HCT116 (cell line): ENCODE measurements around the gene CACNA1G. TPM values are rescaled to one million over a fixed set of nuclear protein-coding genes. Genes with fewer than 3 reads are reported as not detected.

Source experiments
- ATAC-seq: fragments of 200-7000 bp; cut with Tn5 transposase; 2 replicates; pipeline ENCODE4 v1.9.1; 2020; ENCODE audit warnings: mild to moderate bottlenecking, moderate library complexity
- BruUV-seq: library from RNA; stranded (reverse); fragments of 400-500 nt; replicated peaks from 2 replicates; lab custom pipeline; 2021; lab: Mats Ljungman, UMichigan
- CTCF ChIA-PET: fragments of 300-600 bp; sonication (Branson Sonifier 250); formaldehyde crosslinking; loops from one replicate; lab custom pipeline; 2021; ENCODE audit warnings: antibody characterized with exemption; lab: Charles Lee
- POLR2A ChIA-PET: fragments of 300-600, 350-600 bp; sonication (Branson Sonifier 250); formaldehyde crosslinking; loops from one replicate; lab custom pipeline; 2021; ENCODE audit warnings: antibody characterized with exemption; lab: Charles Lee
- RAD21 ChIA-PET, 2 experiments: fragments of 300-600 bp; sonication (Branson Sonifier 250); formaldehyde crosslinking; loops; one replicate each; lab custom pipeline; 2023; ENCODE audit warnings: low total read pairs in 2 of 2; ENCODE audit not compliant: uncharacterized antibody in 2 of 2, unreplicated experiment in 2 of 2, low non-redundant PET in 1 of 2; lab: Charles Lee
- DNase-seq: peaks from one replicate; pipeline ENCODE4 v3.0.0-alpha.2; 2010; ENCODE audit warnings: low read depth, low spot score
- H2AFZ ChIP-seq: fragments of 200-600 bp; shearing (Covaris generic), sonication (generic); 2 replicates; pipeline ENCODE4 v1.6.1; 2017; ENCODE audit warnings: low read depth, mixed run types, mixed read lengths, antibody characterized with exemption, low read length; ENCODE audit not compliant: poor library complexity, severe bottlenecking
- H3K27ac ChIP-seq: 2 replicates; pipeline ENCODE4 v1.5.1; 2012; ENCODE audit warnings: low read depth, low read length
- H3K27me3 ChIP-seq: fragments of 200-600 bp; sonication (generic); 2 replicates; pipeline ENCODE4 v1.6.1; 2016; ENCODE audit warnings: mixed run types, low read length, mixed read lengths; ENCODE audit not compliant: insufficient read depth
- H3K36me3 ChIP-seq, 2 experiments: fragments of 200-500 bp in 1 of 2; fragments of 200-600 bp in 1 of 2; sonication (Bioruptor generic) in 1 of 2; sonication (generic) in 1 of 2; 2 replicates each; pipeline versions ENCODE4 v1.5.1 to v1.6.1; 2014 to 2016; ENCODE audit warnings: low read length in 2 of 2, inconsistent platforms in 1 of 2, mixed read lengths in 1 of 2, mixed run types in 1 of 2; ENCODE audit not compliant: insufficient read depth in 2 of 2, control insufficient read depth in 1 of 2
- H3K4me1 ChIP-seq, 2 experiments: fragments of 200-600 bp in 1 of 2; sonication (generic) in 1 of 2; 2 replicates each; pipeline versions ENCODE4 v1.5.1 to v1.6.1; 2012 to 2017; ENCODE audit warnings: low read length in 2 of 2, inconsistent platforms in 1 of 2, mild to moderate bottlenecking in 1 of 2, mixed read lengths in 1 of 2, mixed run types in 1 of 2, moderate library complexity in 1 of 2; ENCODE audit not compliant: insufficient read depth in 2 of 2, control insufficient read depth in 1 of 2
- H3K4me2 ChIP-seq: fragments of 200-600 bp; sonication (generic); 2 replicates; pipeline ENCODE4 v1.6.1; 2017; ENCODE audit warnings: mixed run types, low read length, mixed read lengths
- H3K4me3 ChIP-seq, 2 experiments: fragments of 200-600 bp in 1 of 2; sonication (generic) in 1 of 2; replicated peaks in 1 of 2; 2 replicates each; pipeline ENCODE4 v1.5.1; 2011 to 2016; ENCODE audit warnings: low read length in 2 of 2, control low read depth in 1 of 2, low read depth in 1 of 2, mild to moderate bottlenecking in 1 of 2, mixed read lengths in 1 of 2, mixed run types in 1 of 2
- H3K79me2 ChIP-seq: fragments of 200-600 bp; sonication (generic); 2 replicates; pipeline ENCODE4 v1.6.1; 2017; ENCODE audit warnings: mild to moderate bottlenecking, mixed run types, low read length, moderate library complexity, mixed read lengths; ENCODE audit not compliant: insufficient read depth
- H3K9ac ChIP-seq: fragments of 200-600 bp; sonication (generic); 2 replicates; pipeline ENCODE4 v1.6.1; 2016; ENCODE audit warnings: low read length, mixed read lengths
- H3K9me2 ChIP-seq: fragments of 200-600 bp; sonication (generic), shearing (Covaris generic); 2 replicates; pipeline ENCODE4 v1.6.1; 2017; ENCODE audit warnings: mixed run types, mild to moderate bottlenecking, moderate library complexity; ENCODE audit not compliant: insufficient read depth
- H3K9me3 ChIP-seq, 2 experiments: fragments of 200-500 bp in 1 of 2; fragments of 200-600 bp in 1 of 2; sonication (Bioruptor generic) in 1 of 2; sonication (generic) in 1 of 2; 2 replicates each; pipeline ENCODE4 v1.6.1; 2014 to 2017; ENCODE audit warnings: low read length in 2 of 2, mixed read lengths in 2 of 2, inconsistent platforms in 1 of 2, low read depth in 1 of 2, mild to moderate bottlenecking in 1 of 2, mixed run types in 1 of 2, moderate library complexity in 1 of 2; ENCODE audit not compliant: control insufficient read depth in 1 of 2, insufficient read depth in 1 of 2
- H4K20me1 ChIP-seq: fragments of 200-600 bp; sonication (generic), shearing (Covaris generic); 2 replicates; pipeline ENCODE4 v1.6.1; 2017; ENCODE audit warnings: mixed run types, mild to moderate bottlenecking, moderate library complexity; ENCODE audit not compliant: insufficient read depth
- ATF3 ChIP-seq: IDR thresholded peaks from 2 replicates; pipeline ENCODE4 v1.6.1; 2012
- CBX3 ChIP-seq: IDR thresholded peaks from 2 replicates; pipeline ENCODE4 v1.6.1; 2012; ENCODE audit warnings: low read depth
- CEBPB ChIP-seq: IDR thresholded peaks from 2 replicates; pipeline ENCODE4 v1.6.1; 2012; ENCODE audit warnings: low read depth
- ELF1 ChIP-seq: IDR thresholded peaks from 2 replicates; pipeline ENCODE4 v1.6.1; 2012; ENCODE audit warnings: low read depth, borderline replicate concordance
- EZH2 ChIP-seq: fragments of 200-600 bp; sonication (generic); IDR thresholded peaks from 2 replicates; pipeline ENCODE4 v1.6.1; 2017; ENCODE audit warnings: antibody characterized with exemption, mixed run types
- FOSL1 ChIP-seq: IDR thresholded peaks from 2 replicates; pipeline ENCODE4 v1.6.1; 2012; ENCODE audit warnings: low read depth
- JUND ChIP-seq: IDR thresholded peaks from 2 replicates; pipeline ENCODE4 v1.6.1; 2012
- RAD21 ChIP-seq: IDR thresholded peaks from 2 replicates; pipeline ENCODE4 v1.6.1; 2012; ENCODE audit warnings: low read depth, mild to moderate bottlenecking
- SIN3A ChIP-seq: IDR thresholded peaks from 2 replicates; pipeline ENCODE4 v1.6.1; 2012; ENCODE audit warnings: low read depth
- YY1 ChIP-seq: IDR thresholded peaks from 2 replicates; pipeline ENCODE4 v1.6.1; 2011; ENCODE audit warnings: low read length, low read depth, moderate library complexity, mild to moderate bottlenecking; ENCODE audit not compliant: insufficient replicate concordance; ENCODE audit errors: extremely low read depth
- ZBTB33 ChIP-seq: IDR thresholded peaks from 2 replicates; pipeline ENCODE4 v1.6.1; 2011; ENCODE audit warnings: mild to moderate bottlenecking, low read length, moderate library complexity; ENCODE audit not compliant: insufficient replicate concordance; ENCODE audit errors: extremely low read depth
- ZFX ChIP-seq: fragments of 450-650 bp; IDR thresholded peaks from 2 replicates; pipeline ENCODE4 v1.6.1; 2017
- ZNF274 ChIP-seq: fragments of 200-500 bp; sonication (Bioruptor generic); IDR thresholded peaks from 2 replicates; pipeline ENCODE4 v1.6.1; 2014; ENCODE audit warnings: mild to moderate bottlenecking, low read depth, low read length, inconsistent platforms
- intact Hi-C: fragments of 100-400 bp; cut with micrococcal nuclease; formaldehyde crosslinking; loops from 2 replicates; pipeline ENCODE4 v1.10.0; 2022
- total RNA-seq: library from RNA; stranded (reverse); gene quantifications from one replicate; pipeline ENCODE4 v1.2.1, GENCODE V29; 2021; ENCODE audit not compliant: unreplicated experiment
- TF ChIP-seq, protein P1 (sequence below): IDR thresholded peaks from 2 replicates; pipeline ENCODE4 v1.6.1; 2012; ENCODE audit warnings: low read depth
- TF ChIP-seq, protein P2 (sequence below): IDR thresholded peaks from 2 replicates; pipeline ENCODE4 v1.6.1; 2012

The CACNA1G gene
- total RNA-seq, 1 experiment from 2014 or later: 3.4 TPM

DNA sequence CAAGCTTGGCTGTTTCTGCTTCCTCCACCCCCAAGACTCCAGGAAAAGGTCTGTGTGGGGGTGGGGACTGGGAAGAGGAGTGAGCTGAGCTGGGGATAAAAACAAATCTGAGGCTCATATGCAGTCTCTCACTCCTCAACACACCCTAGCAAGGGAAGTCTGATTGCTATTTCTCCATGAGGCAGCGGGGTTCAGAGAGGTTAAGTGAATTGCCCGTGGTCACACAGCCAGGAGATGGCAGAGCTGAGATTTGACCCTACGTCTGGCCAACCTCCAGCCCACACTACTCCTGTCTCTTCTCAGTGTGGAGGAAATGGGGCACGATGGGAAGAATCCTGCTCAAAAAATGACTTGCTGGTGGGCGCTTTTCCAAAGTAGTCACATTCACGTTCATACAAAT, 69.4 kb downstream of the CACNA1G start:
- ChIA-PET POLR2A (interaction anchor here (0.6 to 4.4 kb wide), 5 partner anchors 9 to 153 kb away, joined by 3 to 25 read pairs (median 6); no protein-coding TSS in a partner anchor), CTCF (interaction anchor here (0.7 to 5.2 kb wide), 27 partner anchors 9 to 127 kb away, joined by 3 to 107 read pairs (median 4); no protein-coding TSS in a partner anchor), RAD21 (interaction anchor here (0.5 to 1.8 kb wide), 16 partner anchors 9 to 152 kb away, joined by 3 to 10 read pairs (median 5); partner anchors contain the start of genes RSAD1 (in 1 of the 2) and SPATA20 (in 1 of the 2))
- peaks cover 22 to 67% of the 10 kb centered on the region in 2 experiments for H3K4me1 ChIP-seq
- H2AFZ ChIP-seq: no peak overlapping the region
- H3K4me2 ChIP-seq: 0 out of 2 replicates have a peak overlapping the region, but pooled peaks have one; percentile 24
- no peaks in the 10 kb centered on the region for H3K27me3 ChIP-seq
- no peak for ATAC-seq
- no peaks in the 10 kb centered on the region; the same call in 1 of the 2 replicates for H3K79me2 ChIP-seq
- no peaks in the 10 kb centered on the region for H3K9me3 ChIP-seq
- no peaks in the 10 kb centered on the region for H3K9me2 ChIP-seq
- no peaks in the 10 kb centered on the region for H4K20me1 ChIP-seq
- no peak for TF ChIP-seq ZFX
- TF ChIP-seq ZNF274: no peak
- no peak for TF ChIP-seq EZH2
- TF ChIP-seq ZBTB33: no peak
- TF ChIP-seq, protein P1, sequence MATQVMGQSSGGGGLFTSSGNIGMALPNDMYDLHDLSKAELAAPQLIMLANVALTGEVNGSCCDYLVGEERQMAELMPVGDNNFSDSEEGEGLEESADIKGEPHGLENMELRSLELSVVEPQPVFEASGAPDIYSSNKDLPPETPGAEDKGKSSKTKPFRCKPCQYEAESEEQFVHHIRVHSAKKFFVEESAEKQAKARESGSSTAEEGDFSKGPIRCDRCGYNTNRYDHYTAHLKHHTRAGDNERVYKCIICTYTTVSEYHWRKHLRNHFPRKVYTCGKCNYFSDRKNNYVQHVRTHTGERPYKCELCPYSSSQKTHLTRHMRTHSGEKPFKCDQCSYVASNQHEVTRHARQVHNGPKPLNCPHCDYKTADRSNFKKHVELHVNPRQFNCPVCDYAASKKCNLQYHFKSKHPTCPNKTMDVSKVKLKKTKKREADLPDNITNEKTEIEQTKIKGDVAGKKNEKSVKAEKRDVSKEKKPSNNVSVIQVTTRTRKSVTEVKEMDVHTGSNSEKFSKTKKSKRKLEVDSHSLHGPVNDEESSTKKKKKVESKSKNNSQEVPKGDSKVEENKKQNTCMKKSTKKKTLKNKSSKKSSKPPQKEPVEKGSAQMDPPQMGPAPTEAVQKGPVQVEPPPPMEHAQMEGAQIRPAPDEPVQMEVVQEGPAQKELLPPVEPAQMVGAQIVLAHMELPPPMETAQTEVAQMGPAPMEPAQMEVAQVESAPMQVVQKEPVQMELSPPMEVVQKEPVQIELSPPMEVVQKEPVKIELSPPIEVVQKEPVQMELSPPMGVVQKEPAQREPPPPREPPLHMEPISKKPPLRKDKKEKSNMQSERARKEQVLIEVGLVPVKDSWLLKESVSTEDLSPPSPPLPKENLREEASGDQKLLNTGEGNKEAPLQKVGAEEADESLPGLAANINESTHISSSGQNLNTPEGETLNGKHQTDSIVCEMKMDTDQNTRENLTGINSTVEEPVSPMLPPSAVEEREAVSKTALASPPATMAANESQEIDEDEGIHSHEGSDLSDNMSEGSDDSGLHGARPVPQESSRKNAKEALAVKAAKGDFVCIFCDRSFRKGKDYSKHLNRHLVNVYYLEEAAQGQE: no peak
- no peak for TF ChIP-seq SIN3A
- no peak for TF ChIP-seq CEBPB
- no peak for TF ChIP-seq RAD21
- no peak for TF ChIP-seq ELF1
- TF ChIP-seq ATF3: no peak
- TF ChIP-seq CBX3: no peak
- no peak for TF ChIP-seq FOSL1
- no peak for TF ChIP-seq JUND
- TF ChIP-seq, protein P2, sequence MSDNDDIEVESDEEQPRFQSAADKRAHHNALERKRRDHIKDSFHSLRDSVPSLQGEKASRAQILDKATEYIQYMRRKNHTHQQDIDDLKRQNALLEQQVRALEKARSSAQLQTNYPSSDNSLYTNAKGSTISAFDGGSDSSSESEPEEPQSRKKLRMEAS: no peak
- no peak for TF ChIP-seq YY1
- BruUV-seq: no TSS peak
- no peak overlapping the region for H3K27ac ChIP-seq
- intact Hi-C loops: loop anchor here (1.0 to 10.0 kb wide), 4 partner anchors 51 to 235 kb away; partner anchors contain the start of gene TOB1
- H3K36me3 ChIP-seq: no peaks in the 10 kb centered on the region
- no peak overlapping the region for H3K4me3 ChIP-seq
- no peak for DNase-seq
- no peak overlapping the region for H3K9ac ChIP-seq
